Measurements from ENCODE around the gene LAGE3. TPM values are rescaled to one million over a fixed set of nuclear protein-coding genes. Genes with fewer than 3 reads are reported as not detected.
A peak's percentile ranks its signal among the peaks of the same experiment; 100 is the strongest.

LAGE3 gene
- total RNA-seq, 2 experiments from 2014 or later, result 28.1 to 29.9 TPM

DNA sequence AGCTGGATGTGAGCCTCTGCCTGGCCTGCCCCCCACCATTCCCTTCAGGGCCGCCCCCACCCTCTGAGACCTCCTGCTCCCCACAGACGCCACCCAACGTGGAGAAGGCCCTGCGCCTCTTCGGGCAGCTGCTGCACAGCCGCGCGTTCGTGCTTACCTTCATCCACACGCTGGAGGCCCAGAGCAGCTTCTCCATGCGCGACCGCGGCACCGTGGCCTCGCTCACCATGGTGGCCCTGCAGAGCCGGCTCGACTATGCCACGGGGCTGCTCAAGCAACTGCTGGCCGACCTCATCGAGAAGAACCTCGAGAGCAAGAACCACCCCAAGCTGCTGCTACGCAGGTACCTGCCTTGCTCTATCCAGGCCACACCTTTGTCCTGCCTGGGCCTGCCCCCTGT is 10.9 kb downstream of the LAGE3 start:
- no peak overlapping the region for H3K27ac Mint-ChIP-seq
- POLR2A ChIA-PET, result interaction anchor here (1.3 kb wide), 1 partner anchor 9 kb away, joined by 4 read pairs; no protein-coding TSS in a partner anchor

DNA sequence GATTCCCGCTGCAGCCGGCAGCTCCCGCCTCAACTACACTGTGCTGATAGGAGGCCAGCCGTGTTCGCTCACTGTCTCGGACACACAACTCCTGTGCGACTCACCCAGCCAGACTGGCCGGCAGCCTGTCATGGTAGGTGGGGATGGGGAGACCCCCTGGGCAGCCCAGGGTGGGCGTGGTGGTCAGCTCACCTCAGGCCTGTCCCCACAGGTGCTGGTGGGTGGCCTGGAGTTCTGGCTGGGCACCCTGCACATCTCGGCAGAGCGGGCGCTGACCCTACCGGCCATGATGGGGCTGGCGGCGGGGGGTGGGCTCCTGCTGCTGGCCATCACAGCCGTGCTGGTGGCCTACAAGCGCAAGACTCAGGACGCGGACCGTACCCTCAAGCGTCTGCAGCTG is 11.5 kb downstream of the LAGE3 start:
- no peak for DNase-seq
- no peak overlapping the region for H3K27ac Mint-ChIP-seq
- H3K4me3 Mint-ChIP-seq, result no peak overlapping the region
- no peaks in the 10 kb centered on the region for H3K27me3 Mint-ChIP-seq
- CTCF ChIA-PET, result no interaction called here
- POLR2A ChIA-PET, result interaction anchor here (1.3 kb wide), 1 partner anchor 9 kb away, joined by 4 read pairs; no protein-coding TSS in a partner anchor
- H3K4me1 Mint-ChIP-seq, result no peaks in the 10 kb centered on the region
- peaks cover 17% of the 10 kb centered on the region for H3K36me3 Mint-ChIP-seq (ENCODE audit: low read depth)
- no peaks in the 10 kb centered on the region for H3K9me3 Mint-ChIP-seq

More for the DNA sequence above, 10.9 kb downstream of the LAGE3 start:
- no peak overlapping the region for H3K4me3 Mint-ChIP-seq
- CTCF ChIA-PET, result no interaction called here
- H3K4me1 Mint-ChIP-seq, result no peaks in the 10 kb centered on the region
- H3K27me3 Mint-ChIP-seq, result no peaks in the 10 kb centered on the region
- peaks cover 11% of the 10 kb centered on the region for H3K36me3 Mint-ChIP-seq (ENCODE audit: low read depth)
- no peaks in the 10 kb centered on the region for H3K9me3 Mint-ChIP-seq
- DNase-seq, result no peak

GRCh38 chrX:154466907-154467306 is 12.2 kb downstream of the LAGE3 start:
- H3K27me3 Mint-ChIP-seq, result no peaks in the 10 kb centered on the region
- no peaks in the 10 kb centered on the region for H3K9me3 Mint-ChIP-seq
- ChIA-PET POLR2A (no interaction called here), CTCF (no interaction called here)
- H3K36me3 Mint-ChIP-seq (ENCODE audit: low read depth), result peaks cover 17% of the 10 kb centered on the region
- no peak overlapping the region for H3K4me3 Mint-ChIP-seq
- H3K27ac Mint-ChIP-seq, result no peak overlapping the region
- no peak for DNase-seq
- H3K4me1 Mint-ChIP-seq, result no peaks in the 10 kb centered on the region

DNA sequence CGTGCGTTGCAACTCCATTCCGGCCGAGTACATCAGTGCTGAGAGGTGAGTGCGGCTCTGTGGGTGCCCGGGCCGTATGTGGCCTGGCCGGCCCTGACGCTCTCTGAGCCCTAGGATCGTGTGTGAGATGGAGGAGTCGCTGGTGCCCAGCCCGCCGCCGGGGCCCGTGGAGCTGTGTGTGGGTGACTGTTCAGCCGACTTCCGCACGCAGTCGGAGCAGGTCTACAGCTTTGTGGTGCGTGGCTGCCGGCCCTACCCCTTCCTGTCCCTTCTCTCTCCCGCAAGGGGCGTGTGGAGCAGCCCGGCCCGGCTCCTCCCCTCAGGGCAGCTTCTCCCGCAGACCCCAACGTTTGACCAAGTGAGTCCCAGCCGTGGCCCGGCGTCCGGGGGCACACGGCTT is 13.0 kb downstream of the LAGE3 start:
- H3K4me1 Mint-ChIP-seq, result no peaks in the 10 kb centered on the region
- no peak overlapping the region for H3K27ac Mint-ChIP-seq
- CTCF ChIA-PET, result no interaction called here
- POLR2A ChIA-PET, result no interaction called here
- no peak for DNase-seq
- no peaks in the 10 kb centered on the region for H3K9me3 Mint-ChIP-seq
- no peak overlapping the region for H3K4me3 Mint-ChIP-seq
- peaks cover 13% of the 10 kb centered on the region for H3K36me3 Mint-ChIP-seq (ENCODE audit: low read depth)
- H3K27me3 Mint-ChIP-seq, result no peaks in the 10 kb centered on the region

DNA sequence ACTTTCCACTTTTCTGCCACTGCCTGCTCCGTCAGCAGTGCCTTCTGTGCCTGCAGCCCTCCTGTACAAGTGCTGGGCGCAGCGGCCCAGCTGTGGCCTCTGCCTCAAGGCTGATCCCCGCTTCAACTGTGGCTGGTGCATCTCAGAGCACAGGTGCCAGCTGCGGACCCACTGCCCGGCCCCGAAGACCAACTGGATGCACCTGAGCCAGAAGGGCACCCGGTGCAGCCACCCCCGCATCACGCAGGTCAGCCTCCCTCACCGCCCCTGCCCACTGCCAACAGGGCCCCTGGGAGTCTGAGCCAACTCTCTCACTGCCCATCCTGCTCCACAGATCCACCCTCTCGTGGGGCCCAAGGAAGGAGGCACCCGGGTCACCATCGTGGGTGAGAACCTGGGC is 13.5 kb downstream of the LAGE3 start:
- Mint-ChIP-seq H3K27ac (no peak overlapping the region), H3K4me3 (no peak overlapping the region), H3K27me3 (no peaks in the 10 kb centered on the region), H3K9me3 (no peaks in the 10 kb centered on the region), H3K4me1 (no peaks in the 10 kb centered on the region), H3K36me3 (ENCODE audit: low read depth) (peaks cover 13% of the 10 kb centered on the region)
- DNase-seq, result no peak
- ChIA-PET CTCF (no interaction called here), POLR2A (no interaction called here)

- Mint-ChIP-seq H3K4me1 (peaks cover 4% of the 10 kb centered on the region), H3K4me3 (no peak overlapping the region), H3K27me3 (no peaks in the 10 kb centered on the region), H3K27ac (no peak overlapping the region), H3K9me3 (no peaks in the 10 kb centered on the region), H3K36me3 (ENCODE audit: low read depth) (peaks cover 13% of the 10 kb centered on the region)
- ChIA-PET POLR2A (no interaction called here), CTCF (no interaction called here)
- DNase-seq, result no peak
These were observed 14.2 kb downstream of the LAGE3 start for GRCh38 chrX:154464806-154465365.

- Mint-ChIP-seq H3K4me3 (no peak overlapping the region), H3K4me1 (peaks cover 8% of the 10 kb centered on the region), H3K27me3 (no peaks in the 10 kb centered on the region), H3K27ac (no peak overlapping the region), H3K9me3 (no peaks in the 10 kb centered on the region), H3K36me3 (ENCODE audit: low read depth) (peaks cover 6% of the 10 kb centered on the region)
- ChIA-PET CTCF (no interaction called here), POLR2A (no interaction called here)
- DNase-seq, result no peak
These were observed 15.4 kb downstream of the LAGE3 start for GRCh38 chrX:154463611-154464220.

DNA sequence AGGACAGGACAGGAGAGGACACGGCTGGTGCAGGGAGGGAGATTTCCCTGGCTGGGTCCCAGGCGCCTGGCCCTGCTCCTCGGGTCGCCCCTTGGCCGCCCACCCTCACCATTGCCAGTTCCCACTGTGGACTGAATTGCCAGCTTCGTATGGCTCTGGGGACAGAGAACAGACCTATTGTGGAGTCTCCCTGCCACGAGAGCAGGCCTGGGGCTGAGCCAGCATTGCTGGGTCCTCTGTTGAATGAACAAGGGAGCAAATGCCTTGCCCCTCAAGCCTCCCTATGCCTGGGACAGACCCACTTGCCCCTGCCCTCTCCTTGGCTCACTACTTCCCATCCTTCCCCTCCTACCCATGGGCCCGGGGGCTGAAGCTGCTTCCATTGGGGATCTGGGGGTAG is 16.7 kb downstream of the LAGE3 start:
- peaks cover 9% of the 10 kb centered on the region for H3K4me1 Mint-ChIP-seq
- H3K9me3 Mint-ChIP-seq, result no peaks in the 10 kb centered on the region
- no peak overlapping the region for H3K27ac Mint-ChIP-seq
- H3K27me3 Mint-ChIP-seq, result no peaks in the 10 kb centered on the region
- peaks cover 5% of the 10 kb centered on the region for H3K36me3 Mint-ChIP-seq (ENCODE audit: low read depth)
- no peak overlapping the region for H3K4me3 Mint-ChIP-seq
- ChIA-PET POLR2A (no interaction called here), CTCF (no interaction called here)
- no peak for DNase-seq

GRCh38 chrX:154460326-154460725 is 18.8 kb downstream of the LAGE3 start:
- Mint-ChIP-seq H3K27me3 (no peaks in the 10 kb centered on the region), H3K4me1 (peaks cover 13% of the 10 kb centered on the region), H3K27ac (no peak overlapping the region), H3K36me3 (ENCODE audit: low read depth) (peaks cover 5% of the 10 kb centered on the region), H3K4me3 (no peak overlapping the region), H3K9me3 (no peaks in the 10 kb centered on the region)
- POLR2A ChIA-PET, result no interaction called here
- CTCF ChIA-PET, result no interaction called here
- DNase-seq, result no peak

GRCh38 chrX:154459832-154460231 is 19.2 kb downstream of the LAGE3 start:
- Mint-ChIP-seq H3K4me3 (no peak overlapping the region), H3K27ac (no peak overlapping the region), H3K4me1 (peaks cover 13% of the 10 kb centered on the region), H3K27me3 (no peaks in the 10 kb centered on the region), H3K36me3 (ENCODE audit: low read depth) (peaks cover 5% of the 10 kb centered on the region), H3K9me3 (no peaks in the 10 kb centered on the region)
- ChIA-PET CTCF (interaction anchor here (0.8 kb wide), 1 partner anchor 67 kb away, joined by 3 read pairs; no protein-coding TSS in a partner anchor), POLR2A (interaction anchor here (1.4 to 1.9 kb wide), 4 partner anchors 17 to 67 kb away, joined by 4 to 11 read pairs (median 5); partner anchors contain the start of genes RPL10 and UBL4A)
- DNase-seq, result no peak

- CTCF ChIA-PET, result interaction anchor here (0.6 to 0.8 kb wide), 2 partner anchors 68 to 162 kb away, joined by 3 read pairs; no protein-coding TSS in a partner anchor
- peak overlapping the region; percentile 79 for H3K4me3 Mint-ChIP-seq
- H3K27ac Mint-ChIP-seq, result peak overlapping the region; percentile 63
- H3K36me3 Mint-ChIP-seq (ENCODE audit: low read depth), result peaks cover 11% of the 10 kb centered on the region
- DNase-seq, result peak; percentile 28
- POLR2A ChIA-PET, result interaction anchor here (0.9 to 2.6 kb wide), 10 partner anchors 15 to 85 kb away, joined by 3 to 14 read pairs (median 4); partner anchors contain the start of genes FAM50A, FLNA, RPL10 and SLC10A3
- H3K27me3 Mint-ChIP-seq, result no peaks in the 10 kb centered on the region
- no peaks in the 10 kb centered on the region for H3K9me3 Mint-ChIP-seq
- H3K4me1 Mint-ChIP-seq, result peaks cover 13% of the 10 kb centered on the region
These were observed 19.9 kb downstream of the LAGE3 start for GRCh38 chrX:154458954-154459778.

- Mint-ChIP-seq H3K36me3 (ENCODE audit: low read depth) (peaks cover 11% of the 10 kb centered on the region), H3K4me3 (peak within 1 kb of the TSS; percentile 92), H3K4me1 (peaks cover 13% of the 10 kb centered on the region), H3K27me3 (no peaks in the 10 kb centered on the region), H3K9me3 (no peaks in the 10 kb centered on the region), H3K27ac (peak within 1 kb of the TSS; percentile 88)
- DNase-seq, result peak; percentile 62
- CTCF ChIA-PET, result interaction anchor here (0.6 kb wide), 1 partner anchor 161 kb away, joined by 3 read pairs; no protein-coding TSS in a partner anchor
- POLR2A ChIA-PET, result interaction anchor here (0.9 to 2.6 kb wide), 14 partner anchors 15 to 84 kb away, joined by 3 to 14 read pairs (median 4); partner anchors contain the start of genes FAM50A, FLNA, RPL10 and SLC10A3
These were observed 20.7 kb downstream of the LAGE3 start, which contains the start of gene PLXNA3 for GRCh38 chrX:154458116-154458953. Gene PLXNA3, plus strand, starts transcription at chrX:154458281. Its CDS starts 1,903 bp downstream, at chrX:154460184.

Data from activated CD4-positive, alpha-beta memory T cell treated with anti-CD3 and anti-CD28 coated beads, Interleukin-2, amount 10 ng/mL, durations not matched to agents 7 days and 5 days (primary cell).